GM13976 (cell line): ENCODE data around the gene CCDC14.
"Not testable (repeated sequence)": the region's sequence is repeated elsewhere in the genome, so short reads cannot be mapped to it uniquely, and the experiment has no call there.

ENCODE experiments used
- DNase-seq: peaks from one replicate; pipeline ENCODE4 v3.0.0; 2012; ENCODE audit warnings: low spot score
- in situ Hi-C: fragments of 300-500 bp; cut with MboI; formaldehyde crosslinking; loops from one replicate; pipeline ENCODE4 v1.12.0; 2022; ENCODE audit warnings: low sequenced_read_pairs, mixed read lengths, inconsistent platforms; ENCODE audit not compliant: unreplicated experiment
- TF ChIP-seq, protein P1 (sequence below): IDR thresholded peaks from 2 replicates; pipeline ENCODE4 v1.5.1; 2012; ENCODE audit warnings: borderline replicate concordance, mild to moderate bottlenecking; ENCODE audit not compliant: insufficient read depth; ENCODE audit errors: extremely low read depth, missing control alignments, control extremely low read depth

CCDC14 gene

DNA sequence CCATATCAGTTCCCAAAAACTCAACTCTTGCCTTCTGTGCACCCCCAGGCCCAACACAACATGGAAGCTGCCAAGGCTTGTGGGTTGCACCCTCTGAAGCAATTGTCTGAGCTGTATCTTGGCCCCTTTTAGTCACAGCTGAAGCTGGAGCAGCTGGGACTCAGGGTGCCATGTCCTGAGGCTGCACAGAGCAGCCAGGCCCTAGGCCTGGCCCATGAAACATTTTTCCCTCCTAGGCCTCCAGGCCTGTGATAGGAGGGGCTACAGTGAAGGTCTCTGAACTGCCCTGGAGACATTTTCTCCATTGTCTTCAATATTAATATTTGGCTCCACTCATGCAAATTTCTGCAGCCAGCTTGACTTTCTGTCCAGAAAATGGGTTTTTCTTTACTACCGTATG lies 68.8 kb downstream of the CCDC14 start:
- DNase-seq: no peak
- in situ Hi-C loops: no loop called here
- TF ChIP-seq, protein P1, sequence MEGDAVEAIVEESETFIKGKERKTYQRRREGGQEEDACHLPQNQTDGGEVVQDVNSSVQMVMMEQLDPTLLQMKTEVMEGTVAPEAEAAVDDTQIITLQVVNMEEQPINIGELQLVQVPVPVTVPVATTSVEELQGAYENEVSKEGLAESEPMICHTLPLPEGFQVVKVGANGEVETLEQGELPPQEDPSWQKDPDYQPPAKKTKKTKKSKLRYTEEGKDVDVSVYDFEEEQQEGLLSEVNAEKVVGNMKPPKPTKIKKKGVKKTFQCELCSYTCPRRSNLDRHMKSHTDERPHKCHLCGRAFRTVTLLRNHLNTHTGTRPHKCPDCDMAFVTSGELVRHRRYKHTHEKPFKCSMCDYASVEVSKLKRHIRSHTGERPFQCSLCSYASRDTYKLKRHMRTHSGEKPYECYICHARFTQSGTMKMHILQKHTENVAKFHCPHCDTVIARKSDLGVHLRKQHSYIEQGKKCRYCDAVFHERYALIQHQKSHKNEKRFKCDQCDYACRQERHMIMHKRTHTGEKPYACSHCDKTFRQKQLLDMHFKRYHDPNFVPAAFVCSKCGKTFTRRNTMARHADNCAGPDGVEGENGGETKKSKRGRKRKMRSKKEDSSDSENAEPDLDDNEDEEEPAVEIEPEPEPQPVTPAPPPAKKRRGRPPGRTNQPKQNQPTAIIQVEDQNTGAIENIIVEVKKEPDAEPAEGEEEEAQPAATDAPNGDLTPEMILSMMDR: no peak

DNA sequence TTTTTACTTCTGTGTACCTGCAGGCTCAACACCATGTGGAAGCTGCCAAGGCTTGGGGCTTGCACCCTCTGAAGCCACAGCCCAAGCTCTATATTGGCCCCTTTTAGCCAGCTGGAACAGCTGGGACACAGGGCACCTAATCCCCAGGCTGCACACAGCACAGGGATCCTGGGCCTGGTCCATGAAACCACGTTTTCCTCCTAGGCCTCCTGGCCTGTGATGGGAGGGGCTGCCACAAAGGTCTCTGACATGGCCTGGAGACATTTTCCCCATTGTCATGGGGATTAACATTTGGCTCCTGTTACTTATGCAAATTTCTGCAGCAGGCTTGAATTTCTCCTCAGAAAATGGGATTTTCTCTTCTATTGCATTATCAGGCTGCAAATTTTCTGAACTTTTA lies 70.0 kb downstream of the CCDC14 start:
- DNase-seq, in situ Hi-C loops: not testable (repeated sequence)

DNA sequence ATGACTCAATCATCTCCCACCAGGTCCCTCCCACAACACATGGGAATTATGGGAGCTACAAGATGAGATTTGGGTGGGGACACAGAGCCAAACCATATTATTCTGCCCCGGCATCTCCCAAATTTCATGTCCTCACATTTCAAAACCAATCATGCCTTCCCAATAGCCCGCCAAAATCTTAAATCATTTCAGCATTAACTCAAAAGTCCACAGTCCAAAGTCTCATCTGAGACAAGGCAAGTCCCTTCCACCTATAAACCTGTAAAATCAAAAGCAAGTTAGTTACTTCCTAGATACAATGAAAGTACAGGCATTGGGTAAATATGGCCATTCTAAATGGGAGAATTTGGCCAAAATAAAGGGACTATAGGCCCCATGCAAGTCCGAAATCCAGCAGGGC lies 70.9 kb downstream of the CCDC14 start:
- DNase-seq, in situ Hi-C loops: not testable (repeated sequence)

DNA sequence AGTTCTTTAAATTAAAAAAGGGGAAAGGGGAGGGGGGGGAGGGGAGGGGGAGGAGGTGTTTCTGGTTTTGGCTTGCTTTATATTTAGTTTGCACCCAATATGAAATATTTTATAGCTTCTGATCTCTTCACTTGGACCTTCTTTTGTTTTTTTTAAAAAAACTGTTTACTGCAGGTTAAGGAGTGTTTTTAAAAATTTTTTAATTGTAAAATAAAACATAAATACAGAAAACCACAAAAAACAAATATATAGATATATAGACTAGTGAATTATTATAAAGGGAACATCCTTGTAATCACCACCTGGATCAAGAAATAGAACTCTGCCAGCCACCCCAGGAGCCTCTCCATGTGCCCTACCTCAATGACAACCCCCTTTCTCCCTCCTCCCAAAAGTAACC lies 76.0 kb downstream of the CCDC14 start:
- TF ChIP-seq, protein P1: no peak
- in situ Hi-C loops: no loop called here
- no peak for DNase-seq

DNA sequence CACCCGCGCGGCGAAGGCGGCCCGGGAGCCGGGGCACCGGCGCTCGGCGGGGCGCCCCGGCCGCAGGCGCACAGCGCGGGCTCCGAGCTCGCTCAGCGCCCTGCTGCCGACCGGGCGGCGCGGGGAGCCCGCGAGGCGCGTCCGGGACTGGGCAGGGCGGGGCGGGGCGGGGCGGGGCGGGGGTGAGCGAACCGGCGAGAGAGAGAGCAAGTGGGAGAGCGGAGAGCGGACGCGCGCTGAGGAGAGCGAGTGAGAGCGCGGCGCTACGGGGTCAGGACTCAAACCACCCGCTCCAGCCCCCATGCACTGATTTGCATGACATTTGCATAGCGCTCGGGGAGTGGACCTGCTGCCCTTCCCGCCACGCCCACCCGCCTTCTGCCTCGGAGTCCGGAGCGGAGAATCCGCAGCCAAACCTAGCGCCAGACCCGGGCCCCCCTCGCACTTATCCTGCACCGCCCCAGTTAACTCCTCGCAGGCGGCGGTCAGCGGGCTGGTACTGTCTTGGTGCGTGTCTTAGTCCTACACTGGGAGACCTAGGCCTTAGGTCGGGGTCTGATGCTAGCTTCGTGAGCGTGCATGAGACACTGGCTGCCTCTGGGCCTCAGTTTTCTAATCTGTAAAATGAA lies 76.7 kb downstream of the CCDC14 start, which contains the start of gene MYLK:
Gene MYLK, minus strand, starts transcription at position 130 of the 629 bp plus-strand sequence. CDS start 90,491 bp downstream, outside the sequence.
- TF ChIP-seq, protein P1: no peak
- DNase-seq: peak; percentile 83
- in situ Hi-C loops: no loop called here

DNA sequence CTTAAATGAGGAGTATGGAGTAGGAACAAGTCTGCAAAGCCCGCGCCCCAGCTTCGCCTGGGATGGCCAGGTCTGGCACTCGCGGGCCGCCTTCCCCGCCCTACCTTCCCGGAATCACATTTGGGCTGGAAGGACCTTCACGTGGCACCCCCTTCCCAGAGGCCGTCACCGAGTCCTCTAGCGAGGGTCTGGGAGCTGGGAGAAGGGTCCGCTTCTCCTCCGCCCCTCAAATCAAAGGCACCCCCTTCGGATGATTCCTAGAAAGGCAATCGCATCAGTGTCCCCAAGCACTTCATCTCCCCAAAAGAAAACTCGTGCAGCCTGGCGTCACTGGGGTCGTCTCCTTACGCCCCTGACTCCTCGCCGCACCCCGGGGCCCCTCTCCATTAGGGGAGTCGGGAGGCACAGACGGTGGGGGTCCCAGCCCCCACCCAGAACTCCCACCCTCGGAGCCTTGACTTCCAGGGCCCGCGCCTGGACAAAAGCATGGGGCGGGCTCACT lies 77.3 kb downstream of the CCDC14 start:
- TF ChIP-seq, protein P1: no peak
- DNase-seq: no peak
- in situ Hi-C loops: no loop called here

DNA sequence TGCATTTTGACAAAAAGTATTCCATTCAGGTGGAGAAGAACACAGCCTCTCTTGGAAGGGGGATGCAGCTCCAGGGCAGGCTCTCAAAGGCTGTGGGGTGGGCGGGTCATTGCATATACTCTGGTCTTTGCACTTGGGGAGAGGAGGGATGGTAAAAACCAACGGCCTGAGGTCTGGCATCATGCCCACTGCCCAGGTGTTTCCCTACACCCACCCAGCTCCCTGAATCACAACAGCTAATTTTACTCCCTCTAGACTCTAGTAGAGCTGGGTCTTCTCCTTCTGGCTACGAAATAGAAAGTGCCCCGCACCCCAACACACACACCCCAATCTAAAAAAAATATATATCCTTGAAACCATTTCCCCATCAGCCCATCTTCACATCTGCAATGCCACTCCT lies 77.9 kb downstream of the CCDC14 start:
- in situ Hi-C loops: no loop called here
- TF ChIP-seq, protein P1: no peak
- DNase-seq: no peak

DNA sequence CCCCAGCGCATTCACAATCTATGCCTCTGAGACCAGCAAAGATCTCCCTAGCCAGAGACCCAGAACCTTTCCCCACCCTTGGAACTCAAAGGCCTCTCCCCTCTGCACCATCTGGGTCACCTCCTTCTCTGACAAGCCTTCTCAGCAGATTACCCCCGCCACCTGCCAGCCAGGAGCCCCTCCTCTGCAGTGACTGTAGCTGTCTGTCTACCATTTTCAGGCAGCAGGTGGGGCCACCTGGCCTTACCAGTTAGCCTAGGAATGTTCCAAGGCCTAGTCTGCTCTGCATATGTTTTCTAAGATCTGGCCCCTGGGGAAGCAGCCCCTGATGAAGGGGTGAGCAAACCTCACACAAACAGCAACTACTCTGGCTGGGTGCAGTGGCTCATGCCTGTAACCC lies 79.3 kb downstream of the CCDC14 start:
- TF ChIP-seq, protein P1: no peak
- no peak for DNase-seq
- in situ Hi-C loops: no loop called here
